Memory B cell (primary cell): ENCODE data around the gene FAM53A.
A peak's percentile ranks its signal among the peaks of the same experiment; 100 is the strongest.

Experiments
- ATAC-seq: fragments of 150-1000 bp; cut with Tn5 transposase; 2 replicates; pipeline ENCODE4 v1.10.0; 2021; ENCODE audit warnings: low read depth, mild to moderate bottlenecking, moderate library complexity
- DNase-seq, 2 donors: peaks; one replicate each; pipeline ENCODE4 v3.0.0; 2022; ENCODE audit warnings: low spot score in 2 of 2
- H3K27ac Mint-ChIP-seq: one replicate; pipeline ENCODE4 v1.8.0; 2022; ENCODE audit warnings: mild to moderate bottlenecking, moderate library complexity, mixed read lengths
- H3K27me3 Mint-ChIP-seq: one replicate; pipeline ENCODE4 v1.8.0; 2022; ENCODE audit warnings: mixed read lengths
- H3K36me3 Mint-ChIP-seq: one replicate; pipeline ENCODE4 v1.8.0; 2022; ENCODE audit warnings: mild to moderate bottlenecking, mixed read lengths
- H3K4me1 Mint-ChIP-seq: one replicate; pipeline ENCODE4 v1.8.0; 2022; ENCODE audit warnings: mixed read lengths
- H3K4me3 Mint-ChIP-seq: one replicate; pipeline ENCODE4 v1.8.0; 2022; ENCODE audit warnings: mild to moderate bottlenecking, moderate library complexity, mixed read lengths
- H3K9me3 Mint-ChIP-seq: one replicate; pipeline ENCODE4 v1.8.0; 2022; ENCODE audit warnings: mixed read lengths

The FAM53A gene

GRCh38 chr4:1626151-1626550 is 58.0 kb downstream of the FAM53A start:
- no peak overlapping the region for H3K4me3 Mint-ChIP-seq
- no peaks in the 10 kb centered on the region for H3K36me3 Mint-ChIP-seq
- DNase-seq (no peak), ATAC-seq (no peak)
- H3K4me1 Mint-ChIP-seq: no peaks in the 10 kb centered on the region
- H3K27me3 Mint-ChIP-seq: no peaks in the 10 kb centered on the region
- H3K9me3 Mint-ChIP-seq: peaks cover 1% of the 10 kb centered on the region
- H3K27ac Mint-ChIP-seq: no peak overlapping the region

- H3K27me3 Mint-ChIP-seq: no peaks in the 10 kb centered on the region
- peaks cover 1% of the 10 kb centered on the region for H3K9me3 Mint-ChIP-seq
- DNase-seq (no peak), ATAC-seq (no peak)
- H3K4me1 Mint-ChIP-seq: no peaks in the 10 kb centered on the region
- no peak overlapping the region for H3K4me3 Mint-ChIP-seq
- H3K36me3 Mint-ChIP-seq: no peaks in the 10 kb centered on the region
- no peak overlapping the region for H3K27ac Mint-ChIP-seq
These were observed 58.4 kb downstream of the FAM53A start for GRCh38 chr4:1625600-1626138.

- no peaks in the 10 kb centered on the region for H3K36me3 Mint-ChIP-seq
- no peak overlapping the region for H3K4me3 Mint-ChIP-seq
- DNase-seq: no peak
- no peaks in the 10 kb centered on the region for H3K4me1 Mint-ChIP-seq
- peaks cover 1% of the 10 kb centered on the region for H3K9me3 Mint-ChIP-seq
- no peaks in the 10 kb centered on the region for H3K27me3 Mint-ChIP-seq
- ATAC-seq: no peak
- H3K27ac Mint-ChIP-seq: no peak overlapping the region
These were observed 59.6 kb downstream of the FAM53A start for GRCh38 chr4:1624519-1624910.

DNA sequence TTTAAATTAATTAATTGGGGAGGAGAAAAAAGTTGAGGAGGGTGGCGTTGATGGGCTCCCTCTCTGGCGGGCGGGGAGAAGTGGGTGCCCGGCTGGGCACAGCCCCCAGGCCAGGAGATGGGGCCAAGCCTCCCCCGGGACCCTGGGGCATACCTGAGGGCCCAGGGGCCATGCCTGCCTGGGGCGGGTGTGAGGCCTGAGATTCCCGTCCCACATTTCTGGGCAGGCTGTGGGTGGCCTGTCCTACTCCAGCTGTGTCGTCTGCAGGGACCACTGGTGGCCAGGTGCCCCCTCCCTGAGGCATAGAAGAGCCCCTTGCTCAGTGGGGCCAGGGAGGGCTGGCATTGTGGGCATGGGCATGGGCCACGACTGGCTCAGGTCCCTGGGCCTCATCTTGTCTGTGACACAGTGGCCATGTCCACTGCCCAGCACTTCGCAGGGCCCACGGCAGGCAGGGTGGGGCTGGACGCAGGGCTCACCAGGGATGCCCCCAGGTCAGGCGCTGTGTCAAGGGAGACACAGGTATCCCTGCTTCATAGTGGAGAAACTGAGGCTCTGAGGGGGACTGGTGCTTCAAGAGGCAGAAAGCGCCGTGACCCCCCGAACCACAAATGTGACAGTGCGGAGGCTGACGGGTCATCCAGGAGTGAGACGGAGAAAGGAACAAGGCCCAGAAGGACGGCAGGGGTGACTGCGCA is 60.1 kb downstream of the FAM53A start:
- DNase-seq (no peak), ATAC-seq (no peak)
- Mint-ChIP-seq H3K9me3 (peaks cover 1% of the 10 kb centered on the region), H3K27ac (no peak overlapping the region), H3K27me3 (no peaks in the 10 kb centered on the region), H3K4me1 (no peaks in the 10 kb centered on the region), H3K4me3 (no peak overlapping the region), H3K36me3 (no peaks in the 10 kb centered on the region)

DNA sequence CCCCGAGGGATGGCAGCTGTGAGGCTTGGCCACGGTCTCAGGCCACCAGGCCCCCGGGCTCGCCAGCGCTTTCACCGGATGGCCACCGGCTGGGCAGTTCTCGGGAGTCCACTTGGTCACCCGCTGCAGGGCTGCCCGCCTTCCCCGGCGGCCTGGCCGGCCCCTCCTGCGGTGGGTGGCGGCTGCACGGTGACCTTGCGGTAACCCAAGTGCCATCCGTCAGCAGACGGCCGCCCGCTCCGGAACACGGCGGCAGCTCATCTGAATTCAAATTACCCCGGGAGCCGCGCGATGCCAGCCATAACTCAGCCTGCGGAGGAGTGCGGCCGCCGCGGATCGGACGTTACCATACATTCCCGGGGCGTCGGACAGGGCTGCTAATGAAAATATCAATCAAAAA is 60.7 kb downstream of the FAM53A start:
- ATAC-seq: no peak

GRCh38 chr4:1622956-1623355 is 61.2 kb downstream of the FAM53A start:
- Mint-ChIP-seq H3K4me1 (no peaks in the 10 kb centered on the region), H3K36me3 (no peaks in the 10 kb centered on the region), H3K9me3 (peaks cover 1% of the 10 kb centered on the region), H3K4me3 (no peak overlapping the region), H3K27ac (no peak overlapping the region), H3K27me3 (no peaks in the 10 kb centered on the region)
- DNase-seq: no peak
- ATAC-seq: no peak

More for the DNA sequence above, 60.7 kb downstream of the FAM53A start:
- Mint-ChIP-seq H3K36me3 (no peaks in the 10 kb centered on the region), H3K27me3 (no peaks in the 10 kb centered on the region), H3K4me3 (no peak overlapping the region), H3K9me3 (peaks cover 1% of the 10 kb centered on the region), H3K27ac (no peak overlapping the region), H3K4me1 (no peaks in the 10 kb centered on the region)
- DNase-seq: no peak

DNA sequence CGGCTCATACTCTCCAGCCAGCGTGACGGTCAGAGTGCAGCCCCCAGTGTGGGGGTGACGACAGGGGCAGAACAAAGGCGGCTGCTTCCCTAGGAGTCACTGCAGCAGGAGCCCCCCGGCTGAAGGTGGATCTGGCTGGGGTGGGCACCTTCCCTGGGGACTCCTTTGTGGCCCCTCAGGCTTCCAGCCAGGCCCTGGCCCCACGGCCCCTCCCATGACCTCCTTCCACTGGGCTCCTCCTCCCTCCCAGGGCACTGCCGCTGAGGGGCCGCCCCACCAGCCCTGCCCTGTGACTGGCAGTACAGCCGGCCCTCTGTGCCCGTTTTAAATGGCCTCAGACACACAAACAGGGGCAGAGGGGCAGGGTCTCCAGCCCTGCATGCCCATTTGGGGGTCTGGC is 61.9 kb downstream of the FAM53A start:
- no peak for ATAC-seq
- DNase-seq: no peak
- no peaks in the 10 kb centered on the region for H3K4me1 Mint-ChIP-seq
- peaks cover 5% of the 10 kb centered on the region for H3K36me3 Mint-ChIP-seq
- H3K9me3 Mint-ChIP-seq: peaks cover 8% of the 10 kb centered on the region
- no peak overlapping the region for H3K27ac Mint-ChIP-seq
- H3K27me3 Mint-ChIP-seq: peaks cover 2% of the 10 kb centered on the region
- no peak overlapping the region for H3K4me3 Mint-ChIP-seq

DNA sequence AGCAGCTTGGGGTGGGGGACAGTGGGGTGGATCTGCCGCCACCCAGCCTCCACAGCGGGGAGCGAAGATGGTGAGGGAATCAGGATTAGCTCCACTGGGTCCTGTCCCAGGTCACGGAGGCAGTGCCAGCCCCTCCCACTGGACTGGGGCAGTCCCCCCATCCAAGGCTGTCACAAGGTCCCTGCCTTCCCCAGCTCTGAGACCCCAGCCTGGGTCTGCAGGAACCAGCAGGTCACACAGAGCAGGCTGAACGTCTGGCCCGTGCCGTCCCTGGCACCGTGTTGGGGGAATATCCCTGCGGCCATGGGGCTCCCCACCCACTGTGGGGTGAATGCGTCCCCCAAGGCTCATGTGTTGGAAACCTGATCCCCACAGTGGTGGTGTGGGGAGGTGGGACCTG is 62.6 kb downstream of the FAM53A start:
- peaks cover 5% of the 10 kb centered on the region for H3K36me3 Mint-ChIP-seq
- no peaks in the 10 kb centered on the region for H3K4me1 Mint-ChIP-seq
- ATAC-seq (no peak), DNase-seq (no peak)
- peaks cover 2% of the 10 kb centered on the region for H3K27me3 Mint-ChIP-seq
- H3K9me3 Mint-ChIP-seq: peaks cover 9% of the 10 kb centered on the region
- H3K27ac Mint-ChIP-seq: no peak overlapping the region
- H3K4me3 Mint-ChIP-seq: no peak overlapping the region

- Mint-ChIP-seq H3K4me1 (peaks cover 10% of the 10 kb centered on the region), H3K9me3 (peaks cover 17% of the 10 kb centered on the region), H3K27ac (no peak overlapping the region), H3K4me3 (no peak overlapping the region), H3K27me3 (peaks cover 2% of the 10 kb centered on the region), H3K36me3 (peaks cover 11% of the 10 kb centered on the region)
- no peak for ATAC-seq
- DNase-seq: no peak
These were observed 64.9 kb downstream of the FAM53A start for GRCh38 chr4:1619151-1619672.

- Mint-ChIP-seq H3K4me1 (peaks cover 15% of the 10 kb centered on the region), H3K9me3 (peaks cover 17% of the 10 kb centered on the region), H3K27me3 (peaks cover 2% of the 10 kb centered on the region), H3K4me3 (no peak overlapping the region), H3K27ac (no peak overlapping the region), H3K36me3 (peaks cover 11% of the 10 kb centered on the region)
- no peak for ATAC-seq
- no peak for DNase-seq
These were observed 65.7 kb downstream of the FAM53A start for GRCh38 chr4:1618438-1618837.

GRCh38 chr4:1616557-1616930 is 67.6 kb downstream of the FAM53A start:
- Mint-ChIP-seq H3K27me3 (peaks cover 2% of the 10 kb centered on the region), H3K4me1 (peaks cover 15% of the 10 kb centered on the region), H3K36me3 (peaks cover 11% of the 10 kb centered on the region), H3K27ac (no peak overlapping the region), H3K4me3 (no peak overlapping the region), H3K9me3 (peaks cover 16% of the 10 kb centered on the region)
- DNase-seq: no peak
- ATAC-seq: no peak

GRCh38 chr4:1615786-1616556 is 68.1 kb downstream of the FAM53A start:
- H3K4me1 Mint-ChIP-seq: peaks cover 15% of the 10 kb centered on the region
- peaks cover 16% of the 10 kb centered on the region for H3K9me3 Mint-ChIP-seq
- peaks cover 2% of the 10 kb centered on the region for H3K27me3 Mint-ChIP-seq
- no peak overlapping the region for H3K27ac Mint-ChIP-seq
- no peak overlapping the region for H3K4me3 Mint-ChIP-seq
- DNase-seq (no peak), ATAC-seq (no peak)
- peaks cover 11% of the 10 kb centered on the region for H3K36me3 Mint-ChIP-seq

- ATAC-seq: no peak
- H3K4me1 Mint-ChIP-seq: peaks cover 15% of the 10 kb centered on the region
- H3K36me3 Mint-ChIP-seq: peaks cover 11% of the 10 kb centered on the region
- no peak for DNase-seq
- H3K4me3 Mint-ChIP-seq: no peak overlapping the region
- H3K9me3 Mint-ChIP-seq: peaks cover 16% of the 10 kb centered on the region
- H3K27me3 Mint-ChIP-seq: peaks cover 2% of the 10 kb centered on the region
- peak overlapping the region; percentile 6 for H3K27ac Mint-ChIP-seq
These were observed 69.1 kb downstream of the FAM53A start for GRCh38 chr4:1614854-1615595.

DNA sequence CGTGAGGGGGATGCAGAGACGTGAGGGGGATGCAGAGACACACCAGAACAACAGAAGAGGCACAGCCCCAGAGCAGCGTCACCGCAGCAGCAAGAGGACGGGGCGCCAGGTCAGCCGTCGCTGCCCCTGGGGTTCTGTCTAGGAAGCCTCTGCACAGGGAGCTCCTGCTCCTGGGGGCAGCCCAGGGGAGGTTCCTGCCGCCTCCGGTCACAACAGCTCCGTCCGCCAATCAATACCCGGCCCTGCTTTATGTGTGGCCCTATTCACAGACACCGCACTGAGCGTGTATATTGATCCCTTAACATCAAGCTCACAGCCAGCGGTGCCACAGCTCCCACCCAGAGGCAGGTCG is 69.6 kb downstream of the FAM53A start:
- Mint-ChIP-seq H3K27me3 (peaks cover 3% of the 10 kb centered on the region), H3K27ac (peak overlapping the region; percentile 6), H3K4me3 (no peak overlapping the region), H3K4me1 (peaks cover 15% of the 10 kb centered on the region), H3K9me3 (peaks cover 16% of the 10 kb centered on the region), H3K36me3 (peaks cover 11% of the 10 kb centered on the region)
- DNase-seq (no peak), ATAC-seq (no peak)
